ENCODE measurements around the gene SUGCT.

- TF ChIP-seq CTCF (IDR thresholded peaks at IDR 0.05; ENCODE audit: low read length) (no peak), EZH2 (optimal IDR thresholded peaks at IDR 0.05; ENCODE audit: low read depth, low read length) (no peak), EZH2phosphoT487 (IDR thresholded peaks at IDR 0.05; ENCODE audit: low read length) (no peak)
These were observed 342.3 kb downstream of the SUGCT start for GRCh38 chr7:40477094-40477493.
